ENCODE results near the gene DUSP18. TPM values are rescaled to one million over a fixed set of nuclear protein-coding genes. Genes with fewer than 3 reads are reported as not detected.
"Not testable (repeated sequence)": the region's sequence is repeated elsewhere in the genome, so short reads cannot be mapped to it uniquely, and the experiment has no call there.

DUSP18 gene
- 8.3 and 8.5 TPM in 2 replicates for total RNA-seq (2014; rRNA removed; shearing (Covaris generic))

DNA sequence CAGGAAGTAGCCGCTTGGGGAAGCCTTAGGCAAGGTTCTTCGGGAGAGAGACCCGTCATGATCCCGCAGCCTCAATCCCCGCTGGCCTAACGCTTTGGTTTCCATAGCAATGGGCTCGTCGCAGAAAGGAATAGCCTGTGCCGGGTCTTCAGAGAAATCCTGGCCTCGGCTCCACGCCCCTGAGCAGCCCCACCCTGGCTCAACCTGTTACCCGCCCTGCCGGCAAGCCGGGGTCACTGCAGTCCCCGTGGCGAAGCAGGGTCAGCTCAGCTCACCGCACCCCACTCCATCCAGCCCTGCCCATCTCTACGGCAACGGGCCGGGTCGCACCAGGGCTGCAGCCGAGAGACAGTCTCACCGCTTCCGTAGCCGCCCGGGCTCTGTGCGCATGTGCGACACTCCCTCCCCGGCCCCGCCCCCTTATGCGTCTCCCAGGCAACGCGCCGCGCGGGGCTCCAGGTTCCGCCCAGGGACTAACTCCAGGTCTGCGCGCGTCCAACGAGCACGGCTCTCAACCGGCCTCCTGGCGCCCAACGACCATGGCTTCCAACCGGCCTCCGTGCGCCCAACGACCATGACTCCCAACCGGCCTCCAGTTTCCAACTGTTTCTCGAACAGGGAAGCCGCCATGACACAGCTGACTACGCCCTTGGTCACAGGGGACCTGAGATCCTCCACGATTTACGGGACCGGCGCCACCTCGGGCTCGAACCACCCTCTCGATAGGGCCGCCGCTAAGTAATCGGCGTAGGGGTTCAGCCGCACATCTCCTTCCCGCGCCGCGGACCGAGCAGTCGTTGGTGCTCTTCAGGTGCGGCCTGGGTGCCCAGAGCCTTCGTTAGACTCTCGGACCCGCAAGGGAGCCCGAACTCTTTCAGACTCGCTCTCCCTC is at the start of gene DUSP18:
Gene DUSP18 (minus strand): TSS at position 382 of the 892 bp plus-strand sequence. CDS start 3,872 bp downstream, outside the sequence.
- peak; percentile 91 for DNase-seq (ENCODE audit: low spot score)

DNA sequence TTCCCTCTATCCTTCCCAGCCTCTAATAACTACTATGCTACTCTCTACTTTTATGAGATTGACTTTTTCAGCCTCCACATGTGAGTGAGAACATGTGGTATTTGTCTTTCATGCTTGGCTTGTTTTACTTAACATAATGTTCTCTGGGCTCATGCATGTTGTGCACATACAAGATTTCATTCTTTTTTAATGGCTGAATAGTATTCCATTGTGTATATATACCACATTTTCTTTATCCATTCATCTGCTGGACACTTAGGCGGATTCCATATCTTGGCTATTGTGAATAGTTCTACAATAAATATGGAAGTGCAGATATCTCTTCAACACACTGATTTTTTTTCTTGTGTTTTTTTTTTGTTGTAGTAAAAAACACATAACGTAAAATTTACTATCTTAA is 46.4 kb upstream of the DUSP18 start:
- no peak for DNase-seq (ENCODE audit: low spot score)

- DNase-seq (ENCODE audit: low spot score): no peak
These were observed 44.4 kb upstream of the DUSP18 start for GRCh38 chr22:30712094-30712493.

DNA sequence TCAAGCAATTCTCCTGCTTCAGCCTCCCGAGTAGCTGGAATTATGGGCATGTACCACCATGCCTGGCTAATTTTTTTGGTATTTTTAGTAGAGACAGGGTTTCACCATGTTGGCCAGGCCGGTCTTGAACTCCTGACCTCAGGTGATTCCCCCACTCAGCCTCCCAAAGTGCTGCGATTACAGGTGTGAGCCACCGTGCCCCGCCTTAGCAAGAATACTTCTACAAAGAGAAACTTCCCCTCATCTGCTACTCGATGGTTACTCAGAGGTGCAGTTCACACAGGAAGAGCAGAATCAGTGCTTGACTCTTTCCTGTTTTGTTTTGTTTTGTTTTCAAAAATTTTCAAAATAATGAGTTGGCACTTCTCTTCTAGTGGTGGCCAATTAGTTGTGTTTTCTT is 42.3 kb upstream of the DUSP18 start:
- not testable (repeated sequence) for DNase-seq (ENCODE audit: low spot score)

- no peak for DNase-seq (ENCODE audit: low spot score)
These were observed 38.3 kb upstream of the DUSP18 start for GRCh38 chr22:30705710-30706651.

- no peak for DNase-seq (ENCODE audit: low spot score)
These were observed 37.3 kb upstream of the DUSP18 start for GRCh38 chr22:30704978-30705377.

- no peak for DNase-seq (ENCODE audit: low spot score)
These were observed 35.2 kb upstream of the DUSP18 start for GRCh38 chr22:30702856-30703255.

GRCh38 chr22:30701872-30702271 is 34.2 kb upstream of the DUSP18 start:
- DNase-seq (ENCODE audit: low spot score): no peak

DNA sequence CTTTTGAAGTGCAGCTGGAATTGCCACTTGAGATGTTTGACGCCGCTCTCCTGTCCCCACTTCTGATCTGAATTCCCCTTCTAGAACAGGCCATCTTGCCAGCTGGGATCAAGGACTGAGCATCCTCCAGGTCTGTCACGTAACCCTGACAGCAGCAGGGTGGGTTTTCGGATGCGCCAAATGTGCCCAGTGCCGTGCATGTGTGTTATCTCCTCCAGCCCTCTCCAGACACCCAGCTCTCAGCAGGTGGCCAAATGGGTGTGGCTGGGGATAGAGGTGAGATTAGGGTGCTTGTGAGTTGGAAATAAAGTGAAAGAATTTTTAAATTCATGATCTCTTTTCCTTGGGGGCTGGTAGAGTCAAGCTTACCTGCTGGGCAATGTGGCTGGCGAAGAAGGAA is 30.3 kb upstream of the DUSP18 start:
- no peak for DNase-seq (ENCODE audit: low spot score)

GRCh38 chr22:30695871-30696655 is 28.4 kb upstream of the DUSP18 start:
- no peak for DNase-seq (ENCODE audit: low spot score)

- DNase-seq (ENCODE audit: low spot score): no peak
These were observed 27.7 kb upstream of the DUSP18 start for GRCh38 chr22:30695351-30695851.

GRCh38 chr22:30694640-30695350 is 27.1 kb upstream of the DUSP18 start, which contains the start of gene OSBP2:
OSBP2 (plus strand) TSS chr22:30694874; CDS start chr22:30694910, 36 bp downstream.
- peak; percentile 22 for DNase-seq (ENCODE audit: low spot score)

GRCh38 chr22:30694171-30694639 is 26.5 kb upstream of the DUSP18 start:
- DNase-seq (ENCODE audit: low spot score): peak; percentile 64

DNA sequence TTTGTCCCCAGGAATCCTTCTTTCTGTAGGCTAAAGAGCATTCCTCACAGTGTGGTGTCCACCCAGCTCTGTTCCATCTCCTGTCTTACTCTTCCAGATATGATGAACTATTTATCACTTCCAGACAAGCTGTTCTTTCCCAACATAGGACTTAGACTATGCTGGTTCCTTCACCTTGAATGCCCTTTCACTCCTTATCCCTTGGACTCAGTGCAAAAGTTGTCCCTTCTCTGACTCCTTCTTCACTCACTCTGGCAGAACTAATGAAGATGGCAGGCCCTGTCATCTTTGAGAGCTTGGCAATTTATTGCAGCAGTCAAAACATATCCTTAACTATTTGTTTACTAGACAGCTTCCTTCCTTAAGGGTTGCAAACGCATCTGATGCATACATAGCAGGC is 23.5 kb upstream of the DUSP18 start:
- DNase-seq (ENCODE audit: low spot score): no peak

GRCh38 chr22:30689622-30690021 is 21.9 kb upstream of the DUSP18 start:
- no peak for DNase-seq (ENCODE audit: low spot score)

DNA sequence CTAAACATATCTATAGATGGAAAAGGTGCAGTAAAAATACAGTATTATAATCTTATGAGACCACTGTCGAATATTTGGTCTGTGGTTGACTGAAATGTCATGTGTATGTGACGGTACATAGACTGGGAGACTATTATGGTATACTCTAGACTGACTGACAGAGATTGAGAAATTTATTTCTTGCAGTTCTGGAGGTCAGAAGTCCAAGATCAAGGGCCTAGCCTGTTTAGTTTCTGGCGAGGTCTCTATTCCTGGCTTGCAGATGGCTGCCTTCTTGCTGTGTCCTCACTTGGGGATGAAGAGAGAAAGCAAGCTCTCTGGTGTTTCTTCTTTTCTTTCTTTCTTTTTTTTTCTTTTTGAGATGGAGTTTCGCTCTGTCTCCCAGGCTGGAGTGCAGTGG is 19.7 kb upstream of the DUSP18 start:
- no peak for DNase-seq (ENCODE audit: low spot score)

- no peak for DNase-seq (ENCODE audit: low spot score)
These were observed 17.5 kb upstream of the DUSP18 start for GRCh38 chr22:30685178-30685577.

DNA sequence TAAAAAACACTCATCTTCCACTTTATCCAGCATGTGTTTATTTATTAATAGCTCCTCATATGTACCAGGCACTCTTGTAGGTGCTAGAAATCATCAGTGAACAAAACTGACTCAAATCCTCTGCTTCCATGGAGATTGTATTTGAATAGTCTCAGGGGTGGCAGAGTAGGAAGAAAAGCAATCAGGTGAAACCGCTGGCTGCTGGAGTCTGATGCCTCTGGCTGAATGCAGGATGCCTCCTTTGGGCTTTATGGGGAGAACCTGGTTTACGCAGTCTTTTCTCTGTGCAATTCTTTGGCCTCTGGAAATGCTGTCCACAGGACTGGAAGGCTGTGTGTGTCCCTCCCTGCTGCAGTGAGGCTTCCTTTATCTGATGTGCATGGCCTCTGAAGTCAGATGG is 14.2 kb upstream of the DUSP18 start:
- DNase-seq (ENCODE audit: low spot score): no peak

- no peak for DNase-seq (ENCODE audit: low spot score)
These were observed 13.5 kb upstream of the DUSP18 start for GRCh38 chr22:30680991-30681770.
